KMS-11 (cell line): ENCODE measurements around the gene HSD11B2.

ENCODE experiments used
- H2AFZ ChIP-seq: fragments of 200-600 bp; sonication (generic); 2 replicates; pipeline ENCODE4 v1.6.1; 2016; ENCODE audit warnings: antibody characterized with exemption, mixed run types, low read depth
- H3K27ac ChIP-seq: fragments of 200-600 bp; sonication (generic); 2 replicates; pipeline ENCODE4 v1.6.1; 2016; ENCODE audit warnings: mild to moderate bottlenecking, mixed run types
- H3K27me3 ChIP-seq: fragments of 200-600 bp; sonication (generic); 2 replicates; pipeline ENCODE4 v1.6.1; 2017; ENCODE audit warnings: mild to moderate bottlenecking, low read depth, mixed run types, moderate library complexity; ENCODE audit not compliant: insufficient read depth
- H3K36me3 ChIP-seq: fragments of 200-600 bp; sonication (generic); 2 replicates; pipeline ENCODE4 v1.6.1; 2017; ENCODE audit warnings: mild to moderate bottlenecking, mixed run types; ENCODE audit not compliant: insufficient read depth
- H3K4me1 ChIP-seq: fragments of 200-600 bp; sonication (generic); 2 replicates; pipeline ENCODE4 v1.6.1; 2016; ENCODE audit warnings: mild to moderate bottlenecking, low read depth, mixed run types; ENCODE audit not compliant: poor library complexity, severe bottlenecking
- H3K4me2 ChIP-seq: fragments of 200-600 bp; sonication (generic); 2 replicates; pipeline ENCODE4 v1.7.0; 2016; ENCODE audit warnings: mild to moderate bottlenecking, mixed run types
- H3K4me3 ChIP-seq: fragments of 200-600 bp; sonication (generic); IDR thresholded peaks from 2 replicates; pipeline ENCODE4 v1.6.1; 2017; ENCODE audit warnings: low read depth, low read length, mixed read lengths; ENCODE audit not compliant: insufficient read depth
- H3K79me2 ChIP-seq: fragments of 200-600 bp; sonication (generic); 2 replicates; pipeline ENCODE4 v1.6.1; 2016; ENCODE audit warnings: low read depth, mixed run types; ENCODE audit not compliant: insufficient read depth
- H3K9ac ChIP-seq: fragments of 200-600 bp; sonication (generic); 2 replicates; pipeline ENCODE4 v1.6.1; 2016; ENCODE audit warnings: mild to moderate bottlenecking, mixed run types
- H4K20me1 ChIP-seq: fragments of 200-600 bp; sonication (generic); 2 replicates; pipeline ENCODE4 v1.6.1; 2016; ENCODE audit warnings: mild to moderate bottlenecking, mixed run types; ENCODE audit not compliant: insufficient read depth
- CTCF ChIP-seq: fragments of 200-600 bp; sonication (generic); conservative IDR thresholded peaks from 2 replicates; pipeline ENCODE4 v1.6.1; 2017; ENCODE audit warnings: low read depth, mild to moderate bottlenecking, antibody characterized with exemption, low read length, moderate library complexity, mixed read lengths

The HSD11B2 gene

GRCh38 chr16:67433131-67433719 lies 2.3 kb downstream of the HSD11B2 start:
- Histone ChIP-seq H3K4me2 (no peak overlapping the region), H3K27me3 (peaks cover 22% of the 10 kb centered on the region), H3K9ac (no peak overlapping the region), H3K79me2 (no peaks in the 10 kb centered on the region), H4K20me1 (no peaks in the 10 kb centered on the region), H2AFZ (no peak overlapping the region), H3K4me1 (peaks cover 9% of the 10 kb centered on the region), H3K27ac (no peak overlapping the region), H3K36me3 (no peaks in the 10 kb centered on the region), H3K4me3 (no peak overlapping the region)
- no peak for TF ChIP-seq CTCF

GRCh38 chr16:67435758-67436164 lies 4.8 kb downstream of the HSD11B2 start:
- Histone ChIP-seq H4K20me1 (no peaks in the 10 kb centered on the region), H3K79me2 (no peaks in the 10 kb centered on the region), H3K27ac (no peak overlapping the region), H3K4me3 (no peak overlapping the region), H3K27me3 (peaks cover 8% of the 10 kb centered on the region; the same call in 1 of the 2 replicates), H2AFZ (no peak overlapping the region), H3K4me2 (no peak overlapping the region), H3K4me1 (peaks cover 9% of the 10 kb centered on the region), H3K9ac (no peak overlapping the region), H3K36me3 (no peaks in the 10 kb centered on the region)
- TF ChIP-seq CTCF, result no peak

GRCh38 chr16:67436640-67437193 lies 5.8 kb downstream of the HSD11B2 start:
- no peak overlapping the region for H3K4me2 ChIP-seq
- H3K4me1 ChIP-seq, result peaks cover 9% of the 10 kb centered on the region
- H3K36me3 ChIP-seq, result no peaks in the 10 kb centered on the region
- no peak overlapping the region for H3K27ac ChIP-seq
- H3K4me3 ChIP-seq, result no peak overlapping the region
- no peak overlapping the region for H2AFZ ChIP-seq
- H3K79me2 ChIP-seq, result no peaks in the 10 kb centered on the region
- TF ChIP-seq CTCF, result no peak
- no peaks in the 10 kb centered on the region for H4K20me1 ChIP-seq
- H3K9ac ChIP-seq, result no peak overlapping the region
- peaks cover 3% of the 10 kb centered on the region; the same call in 1 of the 2 replicates for H3K27me3 ChIP-seq

GRCh38 chr16:67437513-67437912 lies 6.6 kb downstream of the HSD11B2 start:
- H3K36me3 ChIP-seq, result no peaks in the 10 kb centered on the region
- H3K79me2 ChIP-seq, result no peaks in the 10 kb centered on the region
- H3K4me1 ChIP-seq, result peaks cover 9% of the 10 kb centered on the region
- no peak overlapping the region for H3K27ac ChIP-seq
- no peak for TF ChIP-seq CTCF
- H3K9ac ChIP-seq, result no peak overlapping the region
- H3K27me3 ChIP-seq, result no peaks in the 10 kb centered on the region
- no peak overlapping the region for H3K4me3 ChIP-seq
- no peak overlapping the region for H3K4me2 ChIP-seq
- no peaks in the 10 kb centered on the region for H4K20me1 ChIP-seq
- no peak overlapping the region for H2AFZ ChIP-seq
